Liver (tissue), 3 donors: ENCODE data around the gene EXOC4.

Experiments
- CTCF ChIP-seq: fragments of 150-350 bp; IDR thresholded peaks from 2 replicates; pipeline ENCODE4 v1.5.1; 2017; ENCODE audit warnings: improper control_type of control experiment, low read depth, low read length; ENCODE audit not compliant: missing input control
- EGR1 ChIP-seq, 2 donors: IDR thresholded peaks; 2 replicates each; pipeline ENCODE4 v1.6.1; 2016 to 2018; ENCODE audit warnings: antibody characterized with exemption in 2 of 2, low read depth in 2 of 2
- GABPA ChIP-seq, 2 donors: IDR thresholded peaks in 1 of 2; conservative IDR thresholded peaks in 1 of 2; 2 replicates each; pipeline ENCODE4 v1.6.1; 2016; ENCODE audit warnings: antibody characterized with exemption in 2 of 2, mild to moderate bottlenecking in 1 of 2, moderate library complexity in 1 of 2
- RAD21 ChIP-seq, 2 donors: IDR thresholded peaks; 2 replicates each; pipeline ENCODE4 v1.6.1; 2016; ENCODE audit warnings: antibody characterized with exemption in 2 of 2, mild to moderate bottlenecking in 2 of 2
- RXRA ChIP-seq, 2 donors: IDR thresholded peaks; 2 replicates each; pipeline ENCODE4 v1.6.1; 2017 to 2018; ENCODE audit warnings: antibody characterized with exemption in 2 of 2, mild to moderate bottlenecking in 1 of 2
- TAF1 ChIP-seq: conservative IDR thresholded peaks from 2 replicates; pipeline ENCODE4 v1.6.1; 2016; ENCODE audit warnings: antibody characterized with exemption, mild to moderate bottlenecking
- TF ChIP-seq, protein P1 (sequence below): IDR thresholded peaks from 2 replicates; pipeline ENCODE4 v1.6.1; 2016; ENCODE audit warnings: antibody characterized with exemption
- donor health status: healthy.
- donor health status: healthy.

DNA sequence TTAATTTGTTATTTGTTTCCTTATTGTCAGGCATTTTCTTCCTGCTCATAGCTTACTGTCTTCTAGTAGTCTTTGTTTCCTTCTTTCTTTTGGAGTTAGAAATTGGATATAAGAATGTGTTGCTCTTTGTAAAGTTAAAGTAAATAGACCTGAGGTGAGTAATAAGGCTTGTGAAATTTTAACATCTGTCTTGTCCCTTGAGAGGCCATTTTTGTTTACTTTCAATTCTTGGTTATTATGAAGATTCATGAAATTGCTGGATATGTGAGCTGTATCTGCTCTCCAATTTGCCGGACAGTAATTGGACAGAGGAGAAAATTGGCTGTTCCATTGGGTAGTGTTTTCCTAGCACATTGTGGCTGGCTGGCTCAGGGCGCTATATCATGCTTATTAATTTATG lies 260.7 kb downstream of the EXOC4 start:
- no peak for TF ChIP-seq TAF1
- no peak for TF ChIP-seq CTCF
- TF ChIP-seq RAD21 (IDR thresholded peaks at IDR 0.05): no peak
- TF ChIP-seq, protein P1, sequence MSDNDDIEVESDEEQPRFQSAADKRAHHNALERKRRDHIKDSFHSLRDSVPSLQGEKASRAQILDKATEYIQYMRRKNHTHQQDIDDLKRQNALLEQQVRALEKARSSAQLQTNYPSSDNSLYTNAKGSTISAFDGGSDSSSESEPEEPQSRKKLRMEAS: no peak
- TF ChIP-seq GABPA (IDR thresholded peaks at IDR 0.05 in 1 of 2, conservative IDR thresholded peaks at IDR 0.05 in 1 of 2): no peak
- no peak for TF ChIP-seq EGR1 (IDR thresholded peaks at IDR 0.05; ENCODE audit: low read depth in 2 of 2)
- TF ChIP-seq RXRA (IDR thresholded peaks at IDR 0.05): no peak
